ENCODE results near the gene CCDC159. TPM values are rescaled to one million over a fixed set of nuclear protein-coding genes. Genes with fewer than 3 reads are reported as not detected.
"Not testable (repeated sequence)": the region's sequence is repeated elsewhere in the genome, so short reads cannot be mapped to it uniquely, and the experiment has no call there.

CCDC159 gene
- total and polyA plus RNA-seq, 4 donors: 14.9 to 52.2 (median 39.0) TPM

GRCh38 chr19:11337080-11337479 lies 9.2 kb upstream of the CCDC159 start:
- no peaks in the 10 kb centered on the region for H3K27me3 ChIP-seq (ENCODE audit: control insufficient read depth, insufficient read depth, low read length)
- 88% methylated on average over 13 of the region's 14 CpGs for WGBS (ENCODE audit: insufficient coverage)
- peaks cover 69% of the 10 kb centered on the region for H3K36me3 ChIP-seq (ENCODE audit: control insufficient read depth, insufficient read depth, low read length)
- no peak overlapping the region for H3K4me3 ChIP-seq (ENCODE audit: low read depth, low read length)
- H3K9me3 ChIP-seq (ENCODE audit: control insufficient read depth, insufficient read depth, low read length): no peaks in the 10 kb centered on the region
- peaks cover 21% of the 10 kb centered on the region for H3K4me1 ChIP-seq (ENCODE audit: control insufficient read depth, insufficient read depth, low read length)
- no peak overlapping the region for H3K27ac ChIP-seq (ENCODE audit: low read depth, low read length)
- no peak for DNase-seq (ENCODE audit: low read depth in 4 of 6, low spot score in 6 of 6)

- H3K27me3 ChIP-seq (ENCODE audit: control insufficient read depth, insufficient read depth, low read length): no peaks in the 10 kb centered on the region
- H3K36me3 ChIP-seq (ENCODE audit: control insufficient read depth, insufficient read depth, low read length): peaks cover 65% of the 10 kb centered on the region
- no peak overlapping the region for H3K27ac ChIP-seq (ENCODE audit: low read depth, low read length)
- H3K9me3 ChIP-seq (ENCODE audit: control insufficient read depth, insufficient read depth, low read length): no peaks in the 10 kb centered on the region
- DNase-seq (ENCODE audit: low read depth in 4 of 6, low spot score in 6 of 6): no peak
- no peak overlapping the region for H3K4me3 ChIP-seq (ENCODE audit: low read depth, low read length)
- 91% methylated on average over 5 of the region's 7 CpGs for WGBS (ENCODE audit: insufficient coverage)
- peaks cover 25% of the 10 kb centered on the region for H3K4me1 ChIP-seq (ENCODE audit: control insufficient read depth, insufficient read depth, low read length)
Measured at GRCh38 chr19:11338121-11338520, 8.2 kb upstream of the CCDC159 start.

GRCh38 chr19:11338569-11339253 lies 7.6 kb upstream of the CCDC159 start:
- Histone ChIP-seq H3K4me1 (ENCODE audit: control insufficient read depth, insufficient read depth, low read length) (peaks cover 26% of the 10 kb centered on the region), H3K4me3 (ENCODE audit: low read depth, low read length) (peak overlapping the region; percentile 74), H3K36me3 (ENCODE audit: control insufficient read depth, insufficient read depth, low read length) (peaks cover 62% of the 10 kb centered on the region), H3K27ac (ENCODE audit: low read depth, low read length) (peak overlapping the region; percentile 71), H3K9me3 (ENCODE audit: control insufficient read depth, insufficient read depth, low read length) (no peaks in the 10 kb centered on the region), H3K27me3 (ENCODE audit: control insufficient read depth, insufficient read depth, low read length) (no peaks in the 10 kb centered on the region)
- DNase-seq (ENCODE audit: low read depth in 4 of 6, low spot score in 6 of 6): peak in 1 of 6 donors; percentile 19
- 37% methylated on average over 17 of the region's 21 CpGs for WGBS (ENCODE audit: insufficient coverage)

- 3% methylated on average over 46 of the region's 53 CpGs for WGBS (ENCODE audit: insufficient coverage)
- H3K4me1 ChIP-seq (ENCODE audit: control insufficient read depth, insufficient read depth, low read length): peaks cover 29% of the 10 kb centered on the region
- no peaks in the 10 kb centered on the region for H3K27me3 ChIP-seq (ENCODE audit: control insufficient read depth, insufficient read depth, low read length)
Measured at GRCh38 chr19:11339254-11340098, 6.8 kb upstream of the CCDC159 start, which contains the start of gene RAB3D. Gene RAB3D (minus strand): TSS chr19:11339657. CDS start chr19:11337399, 2,258 bp downstream.

GRCh38 chr19:11340099-11340467 lies 6.2 kb upstream of the CCDC159 start:
- not testable (repeated sequence) for H3K9me3 ChIP-seq (ENCODE audit: control insufficient read depth, insufficient read depth, low read length); H3K27me3 ChIP-seq (ENCODE audit: control insufficient read depth, insufficient read depth, low read length); DNase-seq (ENCODE audit: low read depth in 4 of 6, low spot score in 6 of 6)
- Histone ChIP-seq H3K4me3 (ENCODE audit: low read depth, low read length) (peak overlapping the region; percentile 74), H3K4me1 (ENCODE audit: control insufficient read depth, insufficient read depth, low read length) (peaks cover 35% of the 10 kb centered on the region), H3K36me3 (ENCODE audit: control insufficient read depth, insufficient read depth, low read length) (peaks cover 51% of the 10 kb centered on the region), H3K27ac (ENCODE audit: low read depth, low read length) (peak overlapping the region; percentile 58)
- 95% methylated on average over 6 of the region's 8 CpGs for WGBS (ENCODE audit: insufficient coverage)

More at GRCh38 chr19:11339254-11340098, 6.8 kb upstream of the CCDC159 start, which contains the start of gene RAB3D:
- Histone ChIP-seq H3K27ac (ENCODE audit: low read depth, low read length) (peak within 1 kb of the TSS; percentile 71), H3K9me3 (ENCODE audit: control insufficient read depth, insufficient read depth, low read length) (no peaks in the 10 kb centered on the region), H3K36me3 (ENCODE audit: control insufficient read depth, insufficient read depth, low read length) (peaks cover 56% of the 10 kb centered on the region), H3K4me3 (ENCODE audit: low read depth, low read length) (peak within 1 kb of the TSS; percentile 74)
- peak in 5 of 6 donors; percentile 79 to 98 (median 89) for DNase-seq (ENCODE audit: low read depth in 4 of 6, low spot score in 6 of 6)

GRCh38 chr19:11342429-11342828 lies 3.9 kb upstream of the CCDC159 start:
- Histone ChIP-seq H3K27me3 (ENCODE audit: control insufficient read depth, insufficient read depth, low read length) (no peaks in the 10 kb centered on the region), H3K9me3 (ENCODE audit: control insufficient read depth, insufficient read depth, low read length) (no peaks in the 10 kb centered on the region), H3K4me1 (ENCODE audit: control insufficient read depth, insufficient read depth, low read length) (peaks cover 49% of the 10 kb centered on the region), H3K4me3 (ENCODE audit: low read depth, low read length) (no peak overlapping the region), H3K27ac (ENCODE audit: low read depth, low read length) (no peak overlapping the region), H3K36me3 (ENCODE audit: control insufficient read depth, insufficient read depth, low read length) (peaks cover 29% of the 10 kb centered on the region)
- no peak for DNase-seq (ENCODE audit: low read depth in 4 of 6, low spot score in 6 of 6)
- WGBS (ENCODE audit: insufficient coverage): no CpG with 5 or more reads among the region's 3 CpGs

GRCh38 chr19:11345122-11345803 lies 1.1 kb upstream of the CCDC159 start:
- peak overlapping the region; percentile 87 for H3K4me3 ChIP-seq (ENCODE audit: low read depth, low read length)
- peak overlapping the region; percentile 76 for H3K27ac ChIP-seq (ENCODE audit: low read depth, low read length)
- no peak for DNase-seq (ENCODE audit: low read depth in 4 of 6, low spot score in 6 of 6)
- H3K36me3 ChIP-seq (ENCODE audit: control insufficient read depth, insufficient read depth, low read length): peaks cover 19% of the 10 kb centered on the region
- no peaks in the 10 kb centered on the region for H3K27me3 ChIP-seq (ENCODE audit: control insufficient read depth, insufficient read depth, low read length)
- H3K9me3 ChIP-seq (ENCODE audit: control insufficient read depth, insufficient read depth, low read length): no peaks in the 10 kb centered on the region
- H3K4me1 ChIP-seq (ENCODE audit: control insufficient read depth, insufficient read depth, low read length): peaks cover 28% of the 10 kb centered on the region
- WGBS (ENCODE audit: insufficient coverage): 44% methylated on average over 10 of the region's 15 CpGs

GRCh38 chr19:11347546-11348039 lies 1.3 kb downstream of the CCDC159 start:
- WGBS (ENCODE audit: insufficient coverage): 83% methylated on average over 7 of the region's 7 CpGs
- peaks cover 10% of the 10 kb centered on the region for H3K36me3 ChIP-seq (ENCODE audit: control insufficient read depth, insufficient read depth, low read length)
- no peak overlapping the region for H3K4me3 ChIP-seq (ENCODE audit: low read depth, low read length)
- no peaks in the 10 kb centered on the region for H3K9me3 ChIP-seq (ENCODE audit: control insufficient read depth, insufficient read depth, low read length)
- no peak overlapping the region for H3K27ac ChIP-seq (ENCODE audit: low read depth, low read length)
- no peak for DNase-seq (ENCODE audit: low read depth in 4 of 6, low spot score in 6 of 6)
- H3K27me3 ChIP-seq (ENCODE audit: control insufficient read depth, insufficient read depth, low read length): no peaks in the 10 kb centered on the region
- H3K4me1 ChIP-seq (ENCODE audit: control insufficient read depth, insufficient read depth, low read length): peaks cover 28% of the 10 kb centered on the region

GRCh38 chr19:11349171-11349570 lies 2.9 kb downstream of the CCDC159 start:
- Histone ChIP-seq H3K27ac (ENCODE audit: low read depth, low read length) (no peak overlapping the region), H3K4me3 (ENCODE audit: low read depth, low read length) (no peak overlapping the region), H3K27me3 (ENCODE audit: control insufficient read depth, insufficient read depth, low read length) (no peaks in the 10 kb centered on the region), H3K4me1 (ENCODE audit: control insufficient read depth, insufficient read depth, low read length) (peaks cover 23% of the 10 kb centered on the region), H3K36me3 (ENCODE audit: control insufficient read depth, insufficient read depth, low read length) (peaks cover 2% of the 10 kb centered on the region), H3K9me3 (ENCODE audit: control insufficient read depth, insufficient read depth, low read length) (no peaks in the 10 kb centered on the region)
- DNase-seq (ENCODE audit: low read depth in 4 of 6, low spot score in 6 of 6): no peak
- WGBS (ENCODE audit: insufficient coverage): 65% methylated on average over 3 of the region's 4 CpGs
